Inflammatory macrophage treated with lipopolysaccharide for 4 hours (primary cell): ENCODE measurements around the gene ERICH2.
"Not testable (repeated sequence)": the region's sequence is repeated elsewhere in the genome, so short reads cannot be mapped to it uniquely, and the experiment has no call there.

Source experiments
- DNase-seq: peaks from one replicate; pipeline ENCODE4 v3.0.0-alpha.2; 2020

ERICH2 gene

GRCh38 chr2:170770008-170770605 lies at the start of gene ERICH2:
Gene ERICH2 (plus strand): TSS chr2:170770378. CDS start chr2:170770682, 304 bp downstream.
- peak; percentile 64 for DNase-seq

GRCh38 chr2:170721678-170722077 lies 48.5 kb upstream of the ERICH2 start:
- no peak for DNase-seq

GRCh38 chr2:170722301-170722700 lies 47.9 kb upstream of the ERICH2 start:
- DNase-seq, result no peak

GRCh38 chr2:170723446-170723958 lies 46.7 kb upstream of the ERICH2 start:
- no peak for DNase-seq

DNA sequence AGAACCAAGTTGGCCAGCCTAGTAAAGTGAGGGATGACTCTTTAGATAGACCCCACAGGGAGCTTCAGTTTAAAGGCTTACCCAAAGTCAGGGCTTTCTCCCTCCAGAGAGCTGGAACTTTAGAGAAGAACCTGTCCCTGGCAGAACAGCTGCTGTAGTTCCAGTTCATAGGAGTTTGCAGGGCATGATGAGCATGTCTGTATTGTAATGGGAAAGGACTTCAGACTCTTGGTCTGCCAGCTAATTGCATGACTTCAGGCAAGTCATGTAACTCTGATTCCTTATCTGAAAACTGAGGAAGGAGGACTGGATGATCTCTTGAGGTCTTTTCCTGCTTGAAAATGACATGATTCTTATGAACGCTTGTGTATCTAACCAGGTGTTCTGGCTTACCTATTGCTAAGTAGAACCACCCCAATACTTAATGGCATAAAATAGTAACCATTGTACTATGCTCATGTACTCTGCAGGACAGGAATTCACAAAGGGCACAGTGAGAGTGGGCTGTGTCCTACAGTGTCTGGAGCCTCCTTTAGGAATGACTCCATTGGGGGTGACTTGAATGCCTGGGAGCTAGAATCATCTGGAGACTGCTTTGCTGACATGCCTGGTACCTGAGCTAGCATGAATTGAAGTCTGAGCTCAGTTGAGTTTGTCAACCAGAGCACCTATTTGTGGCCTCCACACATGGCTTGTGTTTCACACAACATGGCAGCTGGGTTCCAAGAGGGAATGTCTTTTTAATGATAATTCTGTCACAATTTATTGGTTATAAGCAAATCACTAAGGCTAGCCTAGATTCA lies 36.2 kb upstream of the ERICH2 start:
- no peak for DNase-seq

- not testable (repeated sequence) for DNase-seq
These were observed 35.6 kb upstream of the ERICH2 start for GRCh38 chr2:170734601-170735000.

DNA sequence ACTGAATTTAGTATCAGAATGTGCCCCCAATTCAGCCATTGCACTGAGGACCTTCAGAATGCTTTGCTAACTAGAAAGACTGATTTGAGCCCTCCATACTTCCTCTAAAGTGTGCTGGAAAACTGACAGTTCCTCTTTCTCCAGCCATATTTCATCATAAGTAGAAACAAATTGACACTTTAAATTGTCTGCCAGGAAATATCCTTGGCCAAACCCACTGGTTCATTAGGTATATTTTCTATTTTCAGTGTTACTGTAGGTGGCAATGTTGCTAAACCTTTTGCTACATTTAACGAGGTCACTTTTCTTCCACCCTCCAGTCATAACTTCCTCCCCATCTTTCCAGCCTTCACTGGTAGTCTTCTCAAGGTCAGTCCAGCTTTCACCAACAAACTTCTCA lies 33.5 kb upstream of the ERICH2 start:
- peak; percentile 73 for DNase-seq

DNA sequence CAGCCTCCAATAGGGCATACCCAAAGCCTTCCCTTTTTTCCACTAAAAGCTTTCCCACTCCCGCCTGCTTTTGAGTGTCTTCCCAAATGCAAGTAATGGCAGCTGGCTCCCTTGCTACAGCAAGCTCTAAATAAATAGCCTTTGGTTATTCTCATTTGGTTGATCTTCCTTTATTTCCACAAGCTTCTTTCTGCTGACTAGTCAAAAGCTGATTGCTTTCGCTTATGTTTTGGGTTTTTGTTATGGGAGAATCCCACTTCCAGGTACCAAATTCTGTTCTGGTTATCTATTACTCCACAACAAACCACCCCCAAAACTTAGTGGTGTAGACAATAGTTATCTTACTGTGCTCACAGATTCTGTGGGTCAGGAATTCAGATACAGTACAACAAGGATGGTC lies 32.8 kb upstream of the ERICH2 start:
- DNase-seq, result no peak

DNA sequence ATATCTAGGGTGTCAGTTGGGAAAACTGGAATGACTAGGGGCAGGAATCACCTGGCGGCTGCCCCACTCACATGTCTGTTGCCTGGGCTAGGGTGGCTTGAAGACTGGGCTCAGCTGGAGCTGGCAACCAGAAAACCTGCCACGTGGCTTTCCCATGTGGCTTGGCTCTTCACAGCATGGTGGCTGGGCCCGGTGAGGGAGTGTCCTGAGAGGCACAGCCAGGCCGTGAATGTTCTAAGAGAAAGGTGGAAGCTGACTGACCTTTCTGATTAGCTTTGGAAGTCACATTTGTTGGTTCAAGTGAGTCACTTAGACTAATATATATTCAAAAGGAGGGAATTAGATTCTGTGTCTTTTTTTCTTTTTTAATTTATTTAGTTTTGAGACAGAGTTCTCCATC lies 32.4 kb upstream of the ERICH2 start:
- DNase-seq, result no peak

- no peak for DNase-seq
These were observed 31.1 kb upstream of the ERICH2 start for GRCh38 chr2:170739048-170739447.

DNA sequence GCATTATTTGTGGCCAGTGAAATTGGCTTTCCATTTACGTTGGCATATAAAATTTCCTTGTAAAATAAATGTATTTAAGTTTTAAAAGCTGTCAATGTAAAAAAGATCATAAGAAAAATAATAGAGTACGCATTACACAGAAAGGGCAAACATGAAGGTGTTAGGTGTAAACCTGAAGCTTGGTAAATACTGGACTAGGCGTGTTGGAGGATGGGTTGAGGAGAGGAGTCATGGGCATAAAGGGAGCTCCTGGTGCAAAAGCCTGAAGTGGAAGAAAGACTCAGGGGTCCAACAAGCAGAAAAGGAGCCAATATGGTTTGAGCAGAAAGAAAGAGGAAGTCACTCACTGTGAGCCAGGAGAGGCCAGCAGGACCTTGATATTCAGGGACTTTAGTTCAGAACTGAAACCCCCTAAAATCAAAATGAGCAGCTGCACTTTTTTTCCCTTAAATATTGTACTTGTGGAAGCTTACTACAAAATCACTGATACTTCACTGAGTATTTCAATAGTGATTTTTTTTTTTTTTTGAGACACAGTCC lies 30.6 kb upstream of the ERICH2 start:
- DNase-seq, result no peak

- no peak for DNase-seq
These were observed 29.5 kb upstream of the ERICH2 start for GRCh38 chr2:170740660-170741059.

DNA sequence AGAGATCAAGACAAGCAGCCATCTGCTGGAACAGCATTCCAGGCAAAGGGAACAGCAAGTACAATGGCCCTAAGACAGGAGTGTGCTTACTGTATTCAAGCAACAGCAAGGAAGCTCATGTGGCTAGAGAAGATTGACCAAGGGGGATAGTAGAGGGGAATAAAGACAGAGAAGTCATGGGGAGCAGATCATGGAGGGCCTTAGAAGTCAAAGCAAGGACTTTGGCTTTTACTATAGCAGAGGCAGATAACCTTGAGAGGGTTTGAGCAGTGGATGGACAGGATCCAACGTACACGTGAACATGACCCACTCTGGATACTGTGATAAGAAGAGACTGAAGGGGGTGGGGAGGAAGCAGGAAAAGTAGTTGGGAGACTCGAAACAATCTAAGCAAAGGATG lies 28.2 kb upstream of the ERICH2 start:
- DNase-seq, result no peak

- DNase-seq, result no peak
These were observed 27.2 kb upstream of the ERICH2 start for GRCh38 chr2:170742896-170743529.

GRCh38 chr2:170743530-170744239 lies 26.5 kb upstream of the ERICH2 start:
- no peak for DNase-seq

DNA sequence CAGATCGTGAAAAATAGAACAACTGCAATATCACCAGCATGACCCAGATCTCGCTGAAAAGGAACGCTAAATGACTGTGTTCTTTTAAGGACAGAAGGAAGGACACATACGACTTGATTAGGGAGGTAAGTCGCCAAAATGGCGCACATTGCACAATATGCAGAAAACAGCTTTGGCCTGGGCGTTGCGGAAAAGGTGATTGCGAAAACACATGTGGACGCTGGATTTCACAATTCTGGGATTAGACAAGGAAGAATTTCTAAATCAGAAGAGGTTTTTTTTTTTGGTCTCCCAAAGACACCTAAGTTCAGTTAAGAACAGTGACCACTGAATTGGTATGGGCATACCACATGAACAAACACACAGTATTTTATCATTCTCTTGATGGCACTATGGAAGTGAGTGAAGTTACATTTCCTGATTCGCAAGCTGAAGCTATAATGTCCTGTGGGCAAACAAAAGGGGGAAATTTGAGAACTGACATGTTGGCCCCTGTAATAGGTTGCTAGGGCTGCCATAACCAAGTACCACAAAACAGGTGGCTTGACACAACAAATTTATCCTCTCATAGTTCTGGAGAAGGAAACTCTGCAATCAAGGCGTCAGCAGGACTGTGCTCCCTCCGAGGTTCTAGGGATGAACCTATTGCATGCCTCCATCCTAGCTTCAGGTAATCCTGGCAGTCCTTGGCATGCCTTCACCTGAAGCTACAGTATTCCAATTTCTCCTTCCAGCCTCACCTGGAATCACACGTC lies 25.8 kb upstream of the ERICH2 start:
- DNase-seq, result peak; percentile 75

GRCh38 chr2:170745305-170745704 lies 24.9 kb upstream of the ERICH2 start:
- DNase-seq, result peak; percentile 78

GRCh38 chr2:170747921-170748320 lies 22.3 kb upstream of the ERICH2 start:
- peak; percentile 45 for DNase-seq

GRCh38 chr2:170751555-170751954 lies 18.6 kb upstream of the ERICH2 start:
- DNase-seq, result not testable (repeated sequence)

- no peak for DNase-seq
These were observed 8.6 kb upstream of the ERICH2 start for GRCh38 chr2:170761572-170761971.

- no peak for DNase-seq
These were observed 7.4 kb upstream of the ERICH2 start for GRCh38 chr2:170762760-170763159.

- DNase-seq, result no peak
These were observed 6.9 kb upstream of the ERICH2 start for GRCh38 chr2:170763232-170763631.
